22Rv1 (cell line): ENCODE data around the gene CCDC106.

ENCODE experiments used
- CTCF ChIP-seq: fragments of 450-650 bp; IDR thresholded peaks from 2 replicates; pipeline ENCODE4 v1.5.1; 2017; ENCODE audit warnings: mild to moderate bottlenecking
- ZFX ChIP-seq: fragments of 450-650 bp; IDR thresholded peaks from 2 replicates; pipeline ENCODE4 v1.6.1; 2017; ENCODE audit warnings: antibody characterized with exemption, borderline replicate concordance

DNA sequence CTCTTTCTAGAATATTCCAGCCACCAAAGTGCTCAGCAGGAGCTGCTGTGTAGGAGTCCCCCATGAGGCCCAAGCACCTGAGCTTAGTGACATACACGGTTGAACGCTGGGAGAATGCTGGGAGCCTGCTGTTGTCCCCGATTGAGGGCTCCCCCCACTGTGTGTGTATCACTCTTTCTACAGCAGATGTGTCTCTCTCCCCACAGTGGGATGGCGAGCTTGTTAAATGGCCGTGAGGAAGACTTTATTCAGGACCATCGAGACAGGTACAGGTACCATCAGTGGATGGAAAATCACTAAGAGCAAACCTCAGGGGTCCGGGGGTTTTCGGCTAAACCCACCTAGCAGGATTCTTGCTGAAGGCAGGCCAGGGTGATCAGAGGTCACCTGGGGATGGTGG lies 49.7 kb downstream of the CCDC106 start:
- TF ChIP-seq CTCF: no peak
- TF ChIP-seq ZFX: no peak
